Fibroblast of the aortic adventitia (primary cell): ENCODE measurements around the gene ST3GAL3. TPM values are rescaled to one million over a fixed set of nuclear protein-coding genes. Genes with fewer than 3 reads are reported as not detected.

Experiments
- DNase-seq: peaks from one replicate; pipeline ENCODE4 v3.0.0-alpha.2; 2010; ENCODE audit warnings: low read depth
- H3K4me3 ChIP-seq: 2 replicates; pipeline ENCODE4 v1.5.1; 2011; ENCODE audit warnings: low read depth, mild to moderate bottlenecking, control low read depth, low read length, moderate library complexity
- CTCF ChIP-seq: IDR thresholded peaks from 2 replicates; pipeline ENCODE4 v1.5.1; 2011; ENCODE audit warnings: mild to moderate bottlenecking, low read length, control low read depth, inconsistent platforms; ENCODE audit not compliant: insufficient read depth
- total RNA-seq: library from RNA; depleted of rRNA; stranded (reverse); fragments of >200 nt; gene quantifications from 2 replicates; pipeline ENCODE4 v1.2.3, GENCODE V29; 2012; ENCODE audit warnings: low replicate concordance

The ST3GAL3 gene
- total RNA-seq, 1 donor: 24.0 TPM

- peak; percentile 10 for DNase-seq
- no peak overlapping the region for H3K4me3 ChIP-seq
- no peak for TF ChIP-seq CTCF
Observed at GRCh38 chr1:43834280-43835081, 127.1 kb downstream of the ST3GAL3 start.

- no peak for TF ChIP-seq CTCF
- no peak overlapping the region for H3K4me3 ChIP-seq
- DNase-seq: peak; percentile 88
Observed at GRCh38 chr1:43835082-43836021, 128.0 kb downstream of the ST3GAL3 start.

GRCh38 chr1:43836267-43836951, 129.1 kb downstream of the ST3GAL3 start:
- DNase-seq: no peak
- no peak overlapping the region for H3K4me3 ChIP-seq
- TF ChIP-seq CTCF: no peak

GRCh38 chr1:43839056-43839455, 131.7 kb downstream of the ST3GAL3 start:
- TF ChIP-seq CTCF: no peak
- no peak for DNase-seq
- H3K4me3 ChIP-seq: no peak overlapping the region

- TF ChIP-seq CTCF: no peak
- no peak overlapping the region for H3K4me3 ChIP-seq
- DNase-seq: no peak
Observed at GRCh38 chr1:43841321-43842174, 134.2 kb downstream of the ST3GAL3 start.

- H3K4me3 ChIP-seq: no peak overlapping the region
- no peak for TF ChIP-seq CTCF
- DNase-seq: no peak
Observed at GRCh38 chr1:43842175-43842498, 134.8 kb downstream of the ST3GAL3 start.
